Endodermal cell (in vitro differentiated cells): ENCODE data around the gene NMU. TPM values are rescaled to one million over a fixed set of nuclear protein-coding genes. Genes with fewer than 3 reads are reported as not detected.

Experiments used
- DNase-seq: peaks from one replicate; pipeline ENCODE4 v3.0.0-alpha.2; 2017
- H3K27ac ChIP-seq: 2 replicates; pipeline ENCODE4 v1.5.1; 2013; ENCODE audit warnings: mild to moderate bottlenecking, low read depth, low read length, moderate library complexity
- H3K27me3 ChIP-seq: 2 replicates; pipeline ENCODE4 v1.6.1; 2013; ENCODE audit warnings: mild to moderate bottlenecking, low read length, moderate library complexity; ENCODE audit not compliant: insufficient read depth, control insufficient read depth, poor library complexity, severe bottlenecking
- H3K36me3 ChIP-seq: 2 replicates; pipeline ENCODE4 v1.7.0; 2013; ENCODE audit warnings: mild to moderate bottlenecking, low read length, moderate library complexity; ENCODE audit not compliant: control insufficient read depth, insufficient read depth
- H3K4me1 ChIP-seq: one replicate; pipeline ENCODE4 v1.7.0; 2013; ENCODE audit warnings: low read length; ENCODE audit not compliant: control insufficient read depth, insufficient read depth
- H3K4me3 ChIP-seq: 2 replicates; pipeline ENCODE4 v1.5.1; 2013; ENCODE audit warnings: mild to moderate bottlenecking, low read length, moderate library complexity
- H3K9ac ChIP-seq: 2 replicates; pipeline ENCODE4 v1.6.1; 2013; ENCODE audit warnings: mild to moderate bottlenecking, low read length, moderate library complexity; ENCODE audit not compliant: poor library complexity, severe bottlenecking; ENCODE audit errors: extremely low read depth
- H3K9me3 ChIP-seq: 2 replicates; pipeline ENCODE4 v1.6.1; 2013; ENCODE audit warnings: mild to moderate bottlenecking, low read length, moderate library complexity; ENCODE audit not compliant: control insufficient read depth
- H3K27ac Mint-ChIP-seq: 2 replicates; pipeline ENCODE4 v1.8.0; 2020; ENCODE audit warnings: mixed read lengths
- H3K27me3 Mint-ChIP-seq: 2 replicates; pipeline ENCODE4 v1.8.0; 2021; ENCODE audit warnings: mild to moderate bottlenecking, mixed read lengths; ENCODE audit not compliant: insufficient read depth
- H3K36me3 Mint-ChIP-seq: 2 replicates; pipeline ENCODE4 v1.8.0; 2020; ENCODE audit warnings: low read depth, mixed read lengths
- H3K4me1 Mint-ChIP-seq: 2 replicates; pipeline ENCODE4 v1.8.0; 2020; ENCODE audit warnings: mixed read lengths
- H3K4me3 Mint-ChIP-seq: 2 replicates; pipeline ENCODE4 v1.8.0; 2020; ENCODE audit warnings: mild to moderate bottlenecking, moderate library complexity, mixed read lengths
- H3K9me3 Mint-ChIP-seq: 2 replicates; pipeline ENCODE4 v1.8.0; 2020; ENCODE audit warnings: mild to moderate bottlenecking, mixed read lengths
- CTCF ChIP-seq: fragments of 200-600 bp; sonication (generic); conservative IDR thresholded peaks from 2 replicates; pipeline ENCODE4 v1.5.0; 2021; ENCODE audit warnings: antibody characterized with exemption, mild to moderate bottlenecking
- WGBS, 2 experiments: methylation state at CpG; one replicate each; pipeline versions ENCODE4 v1.1.5 to v1.1.7; 2013; ENCODE audit warnings: missing lambda C conversion rate in 2 of 2, mixed read lengths in 1 of 2; ENCODE audit not compliant: insufficient coverage in 1 of 2, insufficient read length in 1 of 2; 5-methylcytosine and 5-hydroxymethylcytosine counted together
- total RNA-seq, 2 donors: library from RNA; stranded (reverse); fragmentation: NEBNext Ultra II Directional in 1 of 2; extraction: Animal tissue kit (Norgen Biotek cat#: 25700) in 1 of 2; gene quantifications; 2 replicates in 1 of 2; 3 replicates in 1 of 2; pipeline ENCODE4 v1.2.1, GENCODE V29; 2021

NMU gene
- total RNA-seq, 2 donors from 2014 or later: 9.6 to 17.2 TPM

- no peak overlapping the region for H3K4me3 ChIP-seq
Measured at GRCh38 chr4:55574252-55574651, 61.8 kb downstream of the NMU start.

GRCh38 chr4:55571806-55572205 is 64.3 kb downstream of the NMU start:
- no peak overlapping the region for H3K4me3 Mint-ChIP-seq
- Histone ChIP-seq H3K9me3 (peaks cover 48% of the 10 kb centered on the region), H3K27me3 (no peaks in the 10 kb centered on the region), H3K4me3 (no peak overlapping the region), H3K27ac (no peak overlapping the region), H3K9ac (no peak overlapping the region), H3K36me3 (no peaks in the 10 kb centered on the region), H3K4me1 (no peaks in the 10 kb centered on the region)
- H3K27ac Mint-ChIP-seq: no peak overlapping the region
- no peak for DNase-seq
- 90 to 100% methylated on average over 3 of the region's 3 CpGs for WGBS, 2 experiments
- no peak for TF ChIP-seq CTCF
- peaks cover 9% of the 10 kb centered on the region for H3K36me3 Mint-ChIP-seq
- peaks cover 2% of the 10 kb centered on the region for H3K27me3 Mint-ChIP-seq
- peaks cover 40% of the 10 kb centered on the region for H3K9me3 Mint-ChIP-seq
- H3K4me1 Mint-ChIP-seq: no peaks in the 10 kb centered on the region

More at GRCh38 chr4:55574252-55574651, 61.8 kb downstream of the NMU start:
- TF ChIP-seq CTCF: no peak
- H3K9me3 Mint-ChIP-seq: peaks cover 49% of the 10 kb centered on the region
- no peak overlapping the region for H3K27ac ChIP-seq
- 88% methylated on average over 1 of the region's 1 CpG; no CpG with 5 or more reads in 1 of the 2 experiments for WGBS, 2 experiments
- no peak overlapping the region for H3K4me3 Mint-ChIP-seq
- H3K36me3 Mint-ChIP-seq: peaks cover 10% of the 10 kb centered on the region
- H3K27me3 ChIP-seq: no peaks in the 10 kb centered on the region
- no peaks in the 10 kb centered on the region for H3K4me1 Mint-ChIP-seq
- no peak overlapping the region for H3K27ac Mint-ChIP-seq
- no peak for DNase-seq
- H3K4me1 ChIP-seq: no peaks in the 10 kb centered on the region
- H3K9me3 ChIP-seq: peaks cover 53% of the 10 kb centered on the region
- peaks cover 2% of the 10 kb centered on the region for H3K27me3 Mint-ChIP-seq
- H3K36me3 ChIP-seq: no peaks in the 10 kb centered on the region
- H3K9ac ChIP-seq: no peak overlapping the region

- no peaks in the 10 kb centered on the region for H3K4me1 Mint-ChIP-seq
- Histone ChIP-seq H3K4me1 (no peaks in the 10 kb centered on the region), H3K9me3 (peaks cover 28% of the 10 kb centered on the region), H3K27ac (no peak overlapping the region), H3K4me3 (no peak overlapping the region), H3K27me3 (no peaks in the 10 kb centered on the region), H3K36me3 (no peaks in the 10 kb centered on the region), H3K9ac (no peak overlapping the region)
- DNase-seq: no peak
- H3K4me3 Mint-ChIP-seq: no peak overlapping the region
- no CpG with 5 or more reads among the region's 1 CpG for WGBS, 2 experiments
- H3K27me3 Mint-ChIP-seq: peaks cover 2% of the 10 kb centered on the region
- no peak overlapping the region for H3K27ac Mint-ChIP-seq
- no peak for TF ChIP-seq CTCF
- peaks cover 3% of the 10 kb centered on the region for H3K36me3 Mint-ChIP-seq
- H3K9me3 Mint-ChIP-seq: peaks cover 20% of the 10 kb centered on the region
Measured at GRCh38 chr4:55568905-55569504, 67.1 kb downstream of the NMU start.
